DOHH2 (cell line): Measurements from ENCODE around the gene DSCAM.

Experiments
- H3F3A ChIP-seq: fragments of 200-600 bp; sonication (generic), shearing (Covaris generic); 2 replicates; pipeline ENCODE4 v1.6.0; 2016; ENCODE audit warnings: antibody characterized with exemption, mild to moderate bottlenecking; ENCODE audit not compliant: control insufficient read depth, insufficient read depth
- H3K27ac ChIP-seq: fragments of 200-600 bp; sonication (generic); 2 replicates; pipeline ENCODE4 v1.5.1; 2014; ENCODE audit warnings: low read depth, mild to moderate bottlenecking, low read length, moderate library complexity
- H3K27me3 ChIP-seq: fragments of 200-600 bp; sonication (generic); 2 replicates; pipeline ENCODE4 v1.6.1; 2014; ENCODE audit warnings: mild to moderate bottlenecking, low read length, mixed read lengths; ENCODE audit not compliant: control insufficient read depth
- H3K36me3 ChIP-seq: fragments of 200-600 bp; sonication (generic); 2 replicates; pipeline ENCODE4 v1.6.1; 2014; ENCODE audit warnings: mild to moderate bottlenecking, low read length, moderate library complexity, mixed read lengths; ENCODE audit not compliant: control insufficient read depth
- H3K4me1 ChIP-seq: fragments of 200-600 bp; sonication (generic); 2 replicates; pipeline ENCODE4 v1.6.1; 2014; ENCODE audit warnings: mild to moderate bottlenecking, low read length, mixed read lengths; ENCODE audit not compliant: control insufficient read depth
- H3K4me2 ChIP-seq: fragments of 200-600 bp; sonication (generic); 2 replicates; pipeline ENCODE4 v1.6.0; 2014; ENCODE audit warnings: mild to moderate bottlenecking, low read length, moderate library complexity
- H3K4me3 ChIP-seq: fragments of 200-600 bp; sonication (generic); 2 replicates; pipeline ENCODE4 v1.5.1; 2014; ENCODE audit warnings: mild to moderate bottlenecking, low read length, mixed read lengths
- H3K79me2 ChIP-seq: fragments of 200-600 bp; sonication (generic); 2 replicates; pipeline ENCODE4 v1.6.1; 2014; ENCODE audit warnings: mild to moderate bottlenecking, low read length, mixed read lengths; ENCODE audit not compliant: control insufficient read depth
- H3K9me2 ChIP-seq: fragments of 200-600 bp; sonication (generic); replicated peaks from 2 replicates; pipeline ENCODE4 v1.6.1; 2014; ENCODE audit warnings: mild to moderate bottlenecking, low read length, mixed read lengths; ENCODE audit not compliant: control insufficient read depth
- H3K9me3 ChIP-seq: fragments of 200-600 bp; sonication (generic); 2 replicates; pipeline ENCODE4 v1.6.1; 2014; ENCODE audit warnings: antibody characterized with exemption, low read length, mixed read lengths; ENCODE audit not compliant: control insufficient read depth, insufficient read depth
- H4K20me1 ChIP-seq: fragments of 200-600 bp; sonication (generic); 2 replicates; pipeline ENCODE4 v1.6.0; 2014; ENCODE audit warnings: low read depth, mild to moderate bottlenecking, antibody characterized with exemption, low read length, moderate library complexity; ENCODE audit not compliant: control insufficient read depth, insufficient read depth
- EZH2phosphoT487 ChIP-seq: fragments of 200-600 bp; sonication (generic); IDR thresholded peaks from 2 replicates; pipeline ENCODE4 v1.6.1; 2017; ENCODE audit warnings: borderline replicate concordance, mild to moderate bottlenecking, antibody characterized with exemption, low read length, moderate library complexity, mixed read lengths
- TF ChIP-seq, protein P1 (sequence below): fragments of 200-600 bp; sonication (generic); IDR thresholded peaks from one replicate; pipeline ENCODE4 v1.5.1; 2014; ENCODE audit warnings: antibody characterized with exemption, mild to moderate bottlenecking, low read depth, low read length; ENCODE audit not compliant: poor library complexity, severe bottlenecking

DSCAM gene

DNA sequence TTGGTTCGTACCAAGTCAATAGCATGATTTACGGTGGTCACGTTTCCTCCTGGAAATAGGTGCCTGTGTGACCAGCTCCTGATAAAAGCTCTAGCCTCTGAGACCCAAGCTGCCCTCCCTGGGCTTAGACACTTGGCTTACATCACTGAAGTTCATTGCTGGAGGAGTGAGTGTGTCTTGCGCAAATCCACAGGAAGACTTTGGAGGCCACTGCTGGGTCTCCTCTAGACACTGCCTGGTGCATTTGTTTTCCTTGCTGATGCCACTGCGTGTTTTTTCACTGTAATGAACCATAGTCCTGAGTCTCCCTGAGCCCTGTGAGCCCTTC lies 230.6 kb downstream of the DSCAM start:
- TF ChIP-seq, protein P1, sequence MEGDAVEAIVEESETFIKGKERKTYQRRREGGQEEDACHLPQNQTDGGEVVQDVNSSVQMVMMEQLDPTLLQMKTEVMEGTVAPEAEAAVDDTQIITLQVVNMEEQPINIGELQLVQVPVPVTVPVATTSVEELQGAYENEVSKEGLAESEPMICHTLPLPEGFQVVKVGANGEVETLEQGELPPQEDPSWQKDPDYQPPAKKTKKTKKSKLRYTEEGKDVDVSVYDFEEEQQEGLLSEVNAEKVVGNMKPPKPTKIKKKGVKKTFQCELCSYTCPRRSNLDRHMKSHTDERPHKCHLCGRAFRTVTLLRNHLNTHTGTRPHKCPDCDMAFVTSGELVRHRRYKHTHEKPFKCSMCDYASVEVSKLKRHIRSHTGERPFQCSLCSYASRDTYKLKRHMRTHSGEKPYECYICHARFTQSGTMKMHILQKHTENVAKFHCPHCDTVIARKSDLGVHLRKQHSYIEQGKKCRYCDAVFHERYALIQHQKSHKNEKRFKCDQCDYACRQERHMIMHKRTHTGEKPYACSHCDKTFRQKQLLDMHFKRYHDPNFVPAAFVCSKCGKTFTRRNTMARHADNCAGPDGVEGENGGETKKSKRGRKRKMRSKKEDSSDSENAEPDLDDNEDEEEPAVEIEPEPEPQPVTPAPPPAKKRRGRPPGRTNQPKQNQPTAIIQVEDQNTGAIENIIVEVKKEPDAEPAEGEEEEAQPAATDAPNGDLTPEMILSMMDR: no peak
- TF ChIP-seq EZH2phosphoT487: no peak
- H3K4me3 ChIP-seq: no peak overlapping the region
- peaks cover 15% of the 10 kb centered on the region; the same call in 1 of the 2 replicates for H3K9me3 ChIP-seq
- H3K4me2 ChIP-seq: no peak overlapping the region
- no peaks in the 10 kb centered on the region for H3K4me1 ChIP-seq
- no peaks in the 10 kb centered on the region for H3F3A ChIP-seq
- H4K20me1 ChIP-seq: no peaks in the 10 kb centered on the region
- H3K36me3 ChIP-seq: no peaks in the 10 kb centered on the region
- no peaks in the 10 kb centered on the region for H3K79me2 ChIP-seq
- H3K9me2 ChIP-seq: no peaks in the 10 kb centered on the region
- no peaks in the 10 kb centered on the region for H3K27me3 ChIP-seq
- no peak overlapping the region for H3K27ac ChIP-seq

DNA sequence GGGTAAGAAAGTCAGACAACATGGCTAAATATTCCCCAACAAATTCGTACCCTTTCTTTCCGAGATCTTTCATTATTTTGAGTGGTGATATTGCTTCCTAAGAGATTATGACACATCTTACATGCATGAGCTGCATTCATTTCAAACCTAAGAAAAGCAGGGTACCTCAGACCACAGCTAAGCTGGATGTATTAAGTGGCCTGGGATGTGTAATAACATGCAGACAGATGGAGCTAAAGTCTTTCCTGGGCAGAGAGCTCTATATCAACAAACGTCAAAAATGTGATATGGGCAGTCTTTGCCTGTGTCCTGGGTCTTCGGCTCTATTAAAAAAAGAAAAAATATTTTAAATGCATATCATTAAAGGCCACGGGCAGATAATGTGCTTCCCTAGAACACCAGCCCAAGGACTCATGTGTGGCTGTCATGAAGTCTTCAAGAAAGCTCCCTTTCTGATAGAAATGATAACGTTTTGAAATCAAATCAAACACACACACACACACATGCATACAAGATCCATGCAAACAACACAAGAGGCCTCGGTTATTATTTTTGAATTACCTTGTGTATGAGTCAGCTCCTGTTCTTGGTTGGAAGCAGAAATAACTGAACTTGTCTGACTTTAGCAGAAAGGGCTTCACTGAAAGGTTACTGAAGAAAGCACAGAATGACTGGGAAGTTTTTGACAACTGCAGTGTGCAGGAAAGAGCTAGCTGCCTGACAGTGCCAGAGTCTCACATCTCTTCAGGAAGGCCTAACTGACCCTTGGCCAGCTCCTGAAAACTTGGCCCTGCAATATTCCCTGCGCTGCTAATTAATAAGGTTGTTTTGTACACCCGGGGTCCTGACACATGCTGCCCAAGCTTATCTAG lies 231.2 kb downstream of the DSCAM start:
- H3K4me1 ChIP-seq: no peaks in the 10 kb centered on the region
- H3K4me3 ChIP-seq: no peak overlapping the region
- no peak for TF ChIP-seq EZH2phosphoT487

DNA sequence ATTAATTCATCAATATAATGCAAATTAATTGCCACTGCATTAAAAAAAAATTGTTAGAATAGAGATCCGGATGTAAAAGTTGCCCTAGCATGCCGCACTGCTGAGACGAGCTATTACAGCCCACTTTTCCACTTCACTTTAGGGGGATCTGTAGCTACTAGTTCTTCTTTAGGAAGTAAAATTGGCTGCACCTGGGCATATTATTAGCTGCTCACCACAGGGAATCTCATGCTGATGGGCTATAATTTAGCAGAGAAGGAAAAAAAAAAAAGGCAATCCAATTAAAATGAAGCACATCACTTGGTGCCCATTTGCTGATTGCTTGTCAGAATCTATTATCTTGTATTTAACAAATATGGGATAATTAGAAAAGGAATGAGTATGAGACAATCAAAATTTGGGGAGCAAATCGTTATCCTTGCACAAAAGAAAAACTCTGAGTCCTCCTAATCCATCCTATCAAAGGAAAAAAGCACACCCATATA lies 233.4 kb downstream of the DSCAM start:
- peaks cover 12% of the 10 kb centered on the region; the same call in 1 of the 2 replicates for H3K9me3 ChIP-seq

More for the DNA sequence above, 231.2 kb downstream of the DSCAM start:
- H3K9me2 ChIP-seq: no peaks in the 10 kb centered on the region
- no peak overlapping the region for H3K4me2 ChIP-seq
- no peaks in the 10 kb centered on the region for H3K27me3 ChIP-seq
- peaks cover 15% of the 10 kb centered on the region; the same call in 1 of the 2 replicates for H3K9me3 ChIP-seq
- H3K27ac ChIP-seq: no peak overlapping the region
- H4K20me1 ChIP-seq: no peaks in the 10 kb centered on the region
- H3K79me2 ChIP-seq: no peaks in the 10 kb centered on the region
- H3F3A ChIP-seq: no peaks in the 10 kb centered on the region
- H3K36me3 ChIP-seq: no peaks in the 10 kb centered on the region

More for the DNA sequence above, 233.4 kb downstream of the DSCAM start:
- H3K27me3 ChIP-seq: no peaks in the 10 kb centered on the region
- no peak for TF ChIP-seq EZH2phosphoT487
- TF ChIP-seq, protein P1: no peak
- H4K20me1 ChIP-seq: no peaks in the 10 kb centered on the region
- H3K4me1 ChIP-seq: no peaks in the 10 kb centered on the region
- no peaks in the 10 kb centered on the region for H3F3A ChIP-seq
- H3K79me2 ChIP-seq: no peaks in the 10 kb centered on the region
- no peak overlapping the region for H3K4me3 ChIP-seq
- no peaks in the 10 kb centered on the region for H3K36me3 ChIP-seq
- H3K27ac ChIP-seq: no peak overlapping the region
- H3K9me2 ChIP-seq: no peaks in the 10 kb centered on the region
- H3K4me2 ChIP-seq: no peak overlapping the region
